Endothelial cell of hepatic sinusoid (primary cell): Measurements from ENCODE around the gene SLC35B4.

Experiments
- in situ Hi-C: cut with HindIII; loops from 2 replicates; pipeline ENCODE4 v1.10.0; 2017; ENCODE audit warnings: low sequenced_read_pairs

Gene SLC35B4

DNA sequence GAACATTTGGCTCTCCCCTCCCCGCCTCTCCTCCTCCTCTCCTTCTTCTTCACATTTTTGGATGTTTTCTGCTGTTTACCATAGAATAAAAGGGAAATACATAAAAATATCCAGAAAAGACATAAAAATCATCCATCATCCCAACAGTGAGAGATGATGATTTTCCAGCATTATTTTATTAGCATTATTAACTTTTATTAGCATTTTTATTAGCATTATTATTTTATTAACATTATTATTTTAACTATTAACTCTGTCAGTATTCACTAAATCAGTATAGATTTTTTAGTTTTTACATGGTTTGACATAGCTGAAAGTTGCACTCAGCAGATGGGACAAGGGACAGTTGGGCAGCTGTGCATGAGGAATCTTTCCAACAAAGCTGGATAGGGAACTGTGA lies 16.2 kb upstream of the SLC35B4 start:
- in situ Hi-C loops, result no loop called here

DNA sequence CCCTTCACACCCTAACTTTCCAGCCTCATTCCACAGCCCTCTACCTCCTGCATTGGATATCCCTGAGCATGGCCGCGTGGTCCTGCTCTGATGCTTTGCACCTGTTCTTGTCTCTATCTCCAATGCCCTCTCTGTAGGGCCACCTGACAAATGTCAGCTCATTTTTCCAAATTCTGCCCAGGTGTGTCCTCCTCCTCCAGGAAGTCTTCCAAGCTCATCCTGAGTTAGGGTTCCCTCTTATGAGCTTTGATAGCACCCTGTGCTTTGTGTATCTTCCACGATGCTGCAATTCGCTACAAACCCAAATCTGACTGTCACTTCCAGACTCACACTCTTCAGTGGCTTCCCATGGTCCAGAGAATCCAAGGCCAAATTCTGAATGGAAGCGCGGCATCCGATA lies 14.7 kb upstream of the SLC35B4 start:
- in situ Hi-C loops, result no loop called here

DNA sequence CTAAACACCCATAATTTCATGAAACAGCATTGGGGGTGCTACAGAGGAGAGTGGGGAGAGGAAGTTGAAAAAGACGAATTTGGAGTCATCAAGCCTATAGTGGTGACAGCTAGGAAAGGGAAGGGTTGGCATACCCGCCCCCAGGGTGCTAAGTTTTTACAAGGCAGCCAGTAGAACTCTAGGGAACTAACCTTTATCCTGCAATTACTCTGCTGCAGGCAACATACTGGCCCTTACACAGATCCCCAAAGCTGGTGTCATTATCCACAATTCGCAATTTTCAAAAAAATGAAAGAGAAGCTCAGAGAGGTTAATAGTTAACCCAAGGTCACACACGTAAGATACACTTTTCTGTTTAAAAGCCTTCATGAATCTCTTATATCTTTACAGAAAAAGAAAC lies 14.2 kb upstream of the SLC35B4 start:
- in situ Hi-C loops, result no loop called here

- in situ Hi-C loops, result no loop called here
Measured at GRCh38 chr7:134329614-134330346, 13.1 kb upstream of the SLC35B4 start.

DNA sequence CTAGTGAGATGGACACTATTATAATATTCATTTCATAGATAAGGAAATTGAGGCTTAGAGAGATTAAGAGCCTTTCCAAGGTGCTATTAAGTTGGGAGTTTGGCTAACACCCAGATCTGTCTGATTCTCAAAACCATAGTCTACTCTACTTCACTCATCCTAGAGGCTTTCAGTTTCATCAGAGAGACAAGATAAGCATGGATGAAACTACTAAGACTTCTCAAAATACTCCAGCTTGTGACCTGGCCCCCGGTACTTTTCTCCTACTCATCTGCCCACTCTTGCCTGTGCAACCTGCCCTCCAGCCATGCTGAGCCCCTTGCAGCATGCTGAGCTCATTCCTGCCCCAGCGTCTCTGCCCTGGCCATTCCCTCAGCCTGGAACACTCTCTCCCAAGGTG lies 12.2 kb upstream of the SLC35B4 start:
- in situ Hi-C loops, result no loop called here

- in situ Hi-C loops, result no loop called here
Measured at GRCh38 chr7:134327896-134328295, 11.2 kb upstream of the SLC35B4 start.

GRCh38 chr7:134324107-134324506 lies 7.4 kb upstream of the SLC35B4 start:
- in situ Hi-C loops, result no loop called here

- in situ Hi-C loops, result no loop called here
Measured at GRCh38 chr7:134320201-134320600, 3.5 kb upstream of the SLC35B4 start.

DNA sequence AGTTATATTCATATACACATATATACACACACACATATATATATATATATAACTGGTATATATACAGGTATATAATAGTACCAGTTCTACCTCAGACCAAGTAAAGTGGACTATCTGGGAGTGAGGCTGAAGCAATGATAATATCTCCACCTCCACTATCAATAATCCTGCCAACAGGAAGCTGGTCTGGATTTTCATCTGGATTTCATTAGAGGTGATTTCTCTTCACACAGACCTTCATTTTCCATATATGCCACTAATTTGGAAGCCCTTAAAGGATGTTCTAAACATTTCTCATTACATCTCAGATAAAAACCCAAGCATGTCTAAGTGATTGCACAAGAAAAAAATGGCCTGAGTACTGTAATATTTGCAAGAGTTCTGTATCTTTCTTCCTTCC lies 1.7 kb upstream of the SLC35B4 start:
- in situ Hi-C loops, result no loop called here

- in situ Hi-C loops, result no loop called here
Measured at GRCh38 chr7:134317434-134317833, 704 bp upstream of the SLC35B4 start.

- in situ Hi-C loops, result no loop called here
Measured at GRCh38 chr7:134315679-134316538, 821 bp downstream of the SLC35B4 start.

GRCh38 chr7:134313543-134313942 lies 3.2 kb downstream of the SLC35B4 start:
- in situ Hi-C loops, result no loop called here

GRCh38 chr7:134312717-134313116 lies 4.0 kb downstream of the SLC35B4 start:
- in situ Hi-C loops, result no loop called here

DNA sequence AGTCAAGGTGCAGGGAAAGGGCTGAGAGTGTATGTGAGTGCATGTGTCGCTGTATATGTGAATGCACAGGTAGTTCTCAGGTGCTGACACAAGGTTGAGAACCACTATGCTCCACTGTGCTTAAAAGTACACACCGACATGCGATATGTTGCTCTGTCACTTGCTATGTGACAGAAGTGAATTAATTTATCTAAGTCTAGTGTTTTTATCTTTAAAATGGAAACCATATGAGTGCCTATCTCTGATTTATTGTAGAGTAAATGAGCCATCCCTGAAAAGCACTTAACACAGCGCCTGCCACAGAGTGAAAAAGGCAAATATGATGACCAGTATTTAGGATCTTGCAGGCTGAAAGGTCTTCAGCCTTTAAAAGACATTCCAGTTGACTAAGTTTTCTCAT lies 4.9 kb downstream of the SLC35B4 start:
- in situ Hi-C loops, result no loop called here

GRCh38 chr7:134308548-134308947 lies 8.2 kb downstream of the SLC35B4 start:
- in situ Hi-C loops, result no loop called here

GRCh38 chr7:134307320-134307719 lies 9.4 kb downstream of the SLC35B4 start:
- in situ Hi-C loops, result no loop called here

GRCh38 chr7:134302120-134302519 lies 14.6 kb downstream of the SLC35B4 start:
- in situ Hi-C loops, result no loop called here

- in situ Hi-C loops, result no loop called here
Measured at GRCh38 chr7:134301592-134301991, 15.1 kb downstream of the SLC35B4 start.

GRCh38 chr7:134300988-134301387 lies 15.7 kb downstream of the SLC35B4 start:
- in situ Hi-C loops, result no loop called here

GRCh38 chr7:134298902-134299683 lies 17.6 kb downstream of the SLC35B4 start:
- in situ Hi-C loops, result no loop called here

GRCh38 chr7:134297489-134297888 lies 19.2 kb downstream of the SLC35B4 start:
- in situ Hi-C loops, result no loop called here
